Naive thymus-derived CD4-positive, alpha-beta T cell (primary cell): Measurements from ENCODE around the gene GPR132. TPM values are rescaled to one million over a fixed set of nuclear protein-coding genes. Genes with fewer than 3 reads are reported as not detected.

Experiments
- ATAC-seq: fragments of 150-1000 bp; cut with Tn5 transposase; 2 replicates; pipeline ENCODE4 v1.10.0; 2021; ENCODE audit warnings: mild to moderate bottlenecking, moderate library complexity
- CTCF ChIA-PET: fragments of 350-600 bp; sonication (Branson Sonifier 250); formaldehyde crosslinking; loops from one replicate; lab custom pipeline; 2021; ENCODE audit warnings: antibody characterized with exemption; lab: Charles Lee
- POLR2A ChIA-PET: fragments of 350-600 bp; sonication (Branson Sonifier 250); formaldehyde crosslinking; loops from one replicate; lab custom pipeline; 2021; ENCODE audit warnings: antibody characterized with exemption, inconsistent platforms; lab: Charles Lee
- DNase-seq, 9 donors: peaks; one replicate each; pipeline versions ENCODE4 v3.0.0 to v3.0.0-alpha.2; 2020 to 2022; ENCODE audit warnings: mixed read lengths in 1 of 9
- H3K27ac ChIP-seq: one replicate; pipeline ENCODE4 v1.7.0; 2013; ENCODE audit warnings: mild to moderate bottlenecking, low read depth, low read length, moderate library complexity
- H3K27me3 ChIP-seq, 2 donors: one replicate each; pipeline ENCODE4 v1.7.0; 2013; ENCODE audit warnings: low read length in 2 of 2, mild to moderate bottlenecking in 2 of 2, moderate library complexity in 2 of 2; ENCODE audit not compliant: control insufficient read depth in 2 of 2, insufficient read depth in 2 of 2
- H3K36me3 ChIP-seq, 3 experiments: 1 replicate in 2 of 3; 2 replicates in 1 of 3; pipeline ENCODE4 v1.7.0; 2013; ENCODE audit warnings: low read length in 3 of 3, mild to moderate bottlenecking in 3 of 3, moderate library complexity in 1 of 3; ENCODE audit not compliant: insufficient read depth in 3 of 3, control insufficient read depth in 2 of 3
- H3K4me1 ChIP-seq, 2 donors: one replicate each; pipeline ENCODE4 v1.7.0; 2013; ENCODE audit warnings: low read length in 2 of 2, mild to moderate bottlenecking in 2 of 2, moderate library complexity in 1 of 2; ENCODE audit not compliant: control insufficient read depth in 2 of 2, insufficient read depth in 2 of 2
- H3K4me3 ChIP-seq: 2 replicates; pipeline ENCODE4 v1.7.0; 2013; ENCODE audit warnings: mild to moderate bottlenecking, low read length
- H3K9me3 ChIP-seq, 3 experiments: 1 replicate in 2 of 3; 2 replicates in 1 of 3; pipeline ENCODE4 v1.7.0; 2013; ENCODE audit warnings: low read length in 3 of 3; ENCODE audit not compliant: control insufficient read depth in 2 of 3
- H3K27ac Mint-ChIP-seq, 9 donors: one replicate each; pipeline ENCODE4 v1.8.0; 2020 to 2022; ENCODE audit warnings: mixed read lengths in 9 of 9, mild to moderate bottlenecking in 8 of 9, moderate library complexity in 5 of 9, inconsistent platforms in 2 of 9
- H3K27me3 Mint-ChIP-seq, 5 donors: one replicate each; pipeline ENCODE4 v1.8.0; 2021 to 2022; ENCODE audit warnings: mixed read lengths in 5 of 5, mild to moderate bottlenecking in 1 of 5
- H3K36me3 Mint-ChIP-seq, 5 donors: one replicate each; pipeline ENCODE4 v1.8.0; 2020 to 2022; ENCODE audit warnings: mixed read lengths in 5 of 5, mild to moderate bottlenecking in 3 of 5, inconsistent platforms in 1 of 5
- H3K4me1 Mint-ChIP-seq, 7 donors: one replicate each; pipeline ENCODE4 v1.8.0; 2020 to 2022; ENCODE audit warnings: mixed read lengths in 7 of 7, mild to moderate bottlenecking in 3 of 7, inconsistent platforms in 1 of 7
- H3K4me3 Mint-ChIP-seq, 10 donors: one replicate each; pipeline ENCODE4 v1.8.0; 2020 to 2022; ENCODE audit warnings: mild to moderate bottlenecking in 10 of 10, mixed read lengths in 10 of 10, moderate library complexity in 6 of 10, inconsistent platforms in 2 of 10
- H3K9me3 Mint-ChIP-seq, 11 donors: one replicate each; pipeline ENCODE4 v1.8.0; 2020 to 2022; ENCODE audit warnings: mixed read lengths in 11 of 11, mild to moderate bottlenecking in 4 of 11, inconsistent platforms in 1 of 11, moderate library complexity in 1 of 11
- intact Hi-C, 2 donors: fragments of 100-400 bp; cut with micrococcal nuclease; formaldehyde crosslinking; loops; one replicate each; pipeline ENCODE4 v1.15.1; 2023
- polyA plus RNA-seq, 2 donors: library from polyadenylated mRNA; unstranded; fragments of 300-500 nt; fragmentation: Illumina TruSeq; gene quantifications; one replicate each; pipeline ENCODE4 v1.2.3, GENCODE V29; 2021
- total RNA-seq, 6 experiments: library from RNA in 5 of 6; stranded (reverse) in 5 of 6; gene quantifications; 1 replicate in 5 of 6; 2 replicates in 1 of 6; pipeline ENCODE4 v1.2.3 and lab custom pipeline; 2021 to 2026

GPR132 gene
- total and polyA plus RNA-seq, 7 experiments from 2014 or later: 9.3 to 58.7 (median 40.2) TPM

GRCh38 chr14:105060751-105061427 lies 4.3 kb downstream of the GPR132 start:
- peak overlapping the region; percentile 96 for H3K27ac ChIP-seq
- Mint-ChIP-seq H3K4me1 (peaks cover 42 to 72% (median 59%) of the 10 kb centered on the region in 7 donors), H3K36me3 (peaks cover 0 to 20% (median 10%) of the 10 kb centered on the region in 5 donors), H3K9me3 (no peaks in the 10 kb centered on the region), H3K4me3 (peak overlapping the region; percentile 82 to 96 (median 92)), H3K27me3 (no peaks in the 10 kb centered on the region), H3K27ac (peak overlapping the region; percentile 91 to 99 (median 98))
- peaks cover 0 to 15% (median 3%) of the 10 kb centered on the region in 3 experiments for H3K36me3 ChIP-seq
- ChIA-PET POLR2A (interaction anchor here (0.5 to 7.0 kb wide), 7 partner anchors 13 to 416 kb away, joined by 3 to 71 read pairs (median 5); partner anchors contain the start of gene CDCA4), CTCF (interaction anchor here (0.9 to 6.7 kb wide), 5 partner anchors 12 to 254 kb away, joined by 3 to 39 read pairs (median 3); partner anchors contain the start of gene PACS2)
- no peak for ATAC-seq
- H3K27me3 ChIP-seq: no peaks in the 10 kb centered on the region
- intact Hi-C loops: loop anchor here (1.0 to 2.0 kb wide), 2 partner anchors 16 to 40 kb away; partner anchors contain the start of gene CDCA4 (in 1 of the 2)
- peak overlapping the region; percentile 74 for H3K4me3 ChIP-seq
- H3K4me1 ChIP-seq: peaks cover 49 to 66% of the 10 kb centered on the region in 2 donors
- peak in 7 of 9 donors; percentile 34 to 55 (median 44) for DNase-seq
- no peaks in the 10 kb centered on the region for H3K9me3 ChIP-seq

- intact Hi-C loops: loop anchor here (1.0 to 2.0 kb wide), 3 partner anchors 15 to 39 kb away; partner anchors contain the start of gene CDCA4 (in 1 of the 2)
- H3K36me3 ChIP-seq: peaks cover 0 to 24% (median 7%) of the 10 kb centered on the region in 3 experiments
- Mint-ChIP-seq H3K27ac (peak overlapping the region; percentile 91 to 99 (median 97)), H3K4me1 (peaks cover 42 to 67% (median 58%) of the 10 kb centered on the region in 7 donors), H3K4me3 (peak overlapping the region; percentile 82 to 96 (median 92)), H3K27me3 (no peaks in the 10 kb centered on the region), H3K36me3 (peaks cover 0 to 21% (median 10%) of the 10 kb centered on the region in 5 donors), H3K9me3 (no peaks in the 10 kb centered on the region)
- H3K27me3 ChIP-seq: no peaks in the 10 kb centered on the region
- H3K4me1 ChIP-seq: peaks cover 44 to 64% of the 10 kb centered on the region in 2 donors
- ChIA-PET POLR2A (interaction anchor here (0.5 to 7.0 kb wide), 8 partner anchors 12 to 417 kb away, joined by 3 to 71 read pairs (median 4); no protein-coding TSS in a partner anchor), CTCF (interaction anchor here (1.4 to 6.7 kb wide), 3 partner anchors 27 to 85 kb away, joined by 4 to 39 read pairs (median 5); no protein-coding TSS in a partner anchor)
- peak overlapping the region; percentile 74 for H3K4me3 ChIP-seq
- H3K9me3 ChIP-seq: no peaks in the 10 kb centered on the region
- no peak for ATAC-seq
- peak in 1 of 9 donors; percentile 15 for DNase-seq
- H3K27ac ChIP-seq: peak overlapping the region; percentile 96
These were observed 5.2 kb downstream of the GPR132 start for GRCh38 chr14:105059925-105060565.

- Mint-ChIP-seq H3K27ac (peak overlapping the region; percentile 91 to 99 (median 97)), H3K4me3 (peak overlapping the region; percentile 59 to 96 (median 86)), H3K36me3 (peaks cover 0 to 17% (median 10%) of the 10 kb centered on the region in 5 donors), H3K4me1 (peaks cover 36 to 59% (median 52%) of the 10 kb centered on the region in 7 donors), H3K27me3 (no peaks in the 10 kb centered on the region), H3K9me3 (no peaks in the 10 kb centered on the region)
- ChIA-PET CTCF (interaction anchor here (1.0 to 6.7 kb wide), 7 partner anchors 8 to 84 kb away, joined by 3 to 39 read pairs (median 4); no protein-coding TSS in a partner anchor), POLR2A (interaction anchor here (0.9 to 7.0 kb wide), 7 partner anchors 8 to 31 kb away, joined by 3 to 71 read pairs (median 3); no protein-coding TSS in a partner anchor)
- peak in 7 of 9 donors; percentile 74 to 91 (median 84) for DNase-seq
- Histone ChIP-seq H3K27ac (peak overlapping the region; percentile 96), H3K4me1 (peaks cover 44 to 58% of the 10 kb centered on the region in 2 donors), H3K4me3 (peak overlapping the region; percentile 74), H3K36me3 (peaks cover 0 to 28% (median 7%) of the 10 kb centered on the region in 3 experiments), H3K27me3 (no peaks in the 10 kb centered on the region), H3K9me3 (no peaks in the 10 kb centered on the region)
- intact Hi-C loops: loop anchor here in 1 of 2 donors (1.0 kb wide), 1 partner anchor 27 kb away; no protein-coding TSS in a partner anchor
- peak; percentile 67 for ATAC-seq
These were observed 6.0 kb downstream of the GPR132 start for GRCh38 chr14:105059035-105059924.

GRCh38 chr14:105058521-105059034 lies 6.7 kb downstream of the GPR132 start:
- peak overlapping the region; percentile 91 to 99 (median 97) for H3K27ac Mint-ChIP-seq
- POLR2A ChIA-PET: interaction anchor here (1.1 to 7.0 kb wide), 7 partner anchors 9 to 31 kb away, joined by 3 to 71 read pairs (median 3); no protein-coding TSS in a partner anchor
- H3K9me3 ChIP-seq: no peaks in the 10 kb centered on the region
- peaks cover 44 to 53% of the 10 kb centered on the region in 2 donors for H3K4me1 ChIP-seq
- H3K4me1 Mint-ChIP-seq: peaks cover 31 to 55% (median 46%) of the 10 kb centered on the region in 7 donors
- H3K9me3 Mint-ChIP-seq: peaks cover 0 to under 1% (median 0%) of the 10 kb centered on the region in 11 donors
- H3K27me3 Mint-ChIP-seq: no peaks in the 10 kb centered on the region
- CTCF ChIA-PET: interaction anchor here (1.0 to 6.7 kb wide), 9 partner anchors 9 to 84 kb away, joined by 3 to 39 read pairs (median 4); no protein-coding TSS in a partner anchor
- no peak for ATAC-seq
- H3K36me3 Mint-ChIP-seq: peaks cover 0 to 19% (median 14%) of the 10 kb centered on the region in 5 donors
- peak in 1 of 9 donors; percentile 6 for DNase-seq
- H3K4me3 ChIP-seq: no peak overlapping the region
- no peaks in the 10 kb centered on the region for H3K27me3 ChIP-seq
- H3K4me3 Mint-ChIP-seq: peak overlapping the region in 7 of 10 donors; percentile 44 to 94 (median 57)
- intact Hi-C loops: loop anchor here in 1 of 2 donors (1.0 kb wide), 1 partner anchor 28 kb away; no protein-coding TSS in a partner anchor
- peak overlapping the region; percentile 96 for H3K27ac ChIP-seq
- H3K36me3 ChIP-seq: peaks cover 0 to 35% (median 7%) of the 10 kb centered on the region in 3 experiments

GRCh38 chr14:105056303-105056831 lies 8.9 kb downstream of the GPR132 start:
- H3K4me3 Mint-ChIP-seq: no peak overlapping the region
- H3K9me3 Mint-ChIP-seq: peaks cover 0 to 2% (median 0%) of the 10 kb centered on the region in 11 donors
- H3K4me1 Mint-ChIP-seq: peaks cover 19 to 39% (median 35%) of the 10 kb centered on the region in 7 donors
- H3K36me3 Mint-ChIP-seq: peaks cover 4 to 29% (median 17%) of the 10 kb centered on the region in 5 donors
- H3K36me3 ChIP-seq: peaks cover 2 to 45% (median 8%) of the 10 kb centered on the region in 3 experiments
- no peaks in the 10 kb centered on the region for H3K27me3 ChIP-seq
- POLR2A ChIA-PET: interaction anchor here (0.8 to 7.0 kb wide), 4 partner anchors 9 to 35 kb away, joined by 3 to 50 read pairs (median 5); partner anchors contain the start of gene GPR132
- H3K27me3 Mint-ChIP-seq: no peaks in the 10 kb centered on the region
- ATAC-seq (no peak), DNase-seq (peak in 1 of 9 donors; percentile 6)
- H3K4me3 ChIP-seq: no peak overlapping the region
- intact Hi-C loops: no loop called here
- peak overlapping the region in 5 of 9 donors; percentile 31 to 99 (median 52) for H3K27ac Mint-ChIP-seq
- H3K9me3 ChIP-seq: no peaks in the 10 kb centered on the region
- no peak overlapping the region for H3K27ac ChIP-seq
- CTCF ChIA-PET: interaction anchor here (1.2 to 2.3 kb wide), 2 partner anchors 10 to 38 kb away, joined by 3 to 26 read pairs; no protein-coding TSS in a partner anchor
- peaks cover 27 to 31% of the 10 kb centered on the region in 2 donors for H3K4me1 ChIP-seq
